VCaP (cell line): Measurements from ENCODE around the gene THOC6.

Experiments used
- H3K27ac ChIP-seq: fragments of 450-650 bp; 2 replicates; pipeline ENCODE4 v1.5.1; 2017
- TF ChIP-seq, protein P1 (sequence below): fragments of 450-650 bp; conservative IDR thresholded peaks from 2 replicates; pipeline ENCODE4 v1.5.1; 2017; ENCODE audit warnings: mild to moderate bottlenecking, moderate library complexity

THOC6 gene

DNA sequence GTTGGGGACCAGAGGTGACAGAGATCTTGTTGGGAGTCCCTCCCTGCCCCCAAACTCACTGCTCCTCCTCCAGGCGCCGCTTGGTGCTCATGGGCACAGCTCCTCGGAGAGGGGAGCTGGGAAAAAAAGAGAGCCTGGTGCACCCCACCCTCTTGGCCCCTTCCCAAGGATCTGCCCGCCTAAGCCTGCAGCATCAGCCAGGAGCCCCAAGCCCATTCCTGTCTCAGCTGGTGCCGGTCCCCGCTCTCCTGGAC is 493 bp upstream of the THOC6 start:
- H3K27ac ChIP-seq = peak overlapping the region; percentile 79

DNA sequence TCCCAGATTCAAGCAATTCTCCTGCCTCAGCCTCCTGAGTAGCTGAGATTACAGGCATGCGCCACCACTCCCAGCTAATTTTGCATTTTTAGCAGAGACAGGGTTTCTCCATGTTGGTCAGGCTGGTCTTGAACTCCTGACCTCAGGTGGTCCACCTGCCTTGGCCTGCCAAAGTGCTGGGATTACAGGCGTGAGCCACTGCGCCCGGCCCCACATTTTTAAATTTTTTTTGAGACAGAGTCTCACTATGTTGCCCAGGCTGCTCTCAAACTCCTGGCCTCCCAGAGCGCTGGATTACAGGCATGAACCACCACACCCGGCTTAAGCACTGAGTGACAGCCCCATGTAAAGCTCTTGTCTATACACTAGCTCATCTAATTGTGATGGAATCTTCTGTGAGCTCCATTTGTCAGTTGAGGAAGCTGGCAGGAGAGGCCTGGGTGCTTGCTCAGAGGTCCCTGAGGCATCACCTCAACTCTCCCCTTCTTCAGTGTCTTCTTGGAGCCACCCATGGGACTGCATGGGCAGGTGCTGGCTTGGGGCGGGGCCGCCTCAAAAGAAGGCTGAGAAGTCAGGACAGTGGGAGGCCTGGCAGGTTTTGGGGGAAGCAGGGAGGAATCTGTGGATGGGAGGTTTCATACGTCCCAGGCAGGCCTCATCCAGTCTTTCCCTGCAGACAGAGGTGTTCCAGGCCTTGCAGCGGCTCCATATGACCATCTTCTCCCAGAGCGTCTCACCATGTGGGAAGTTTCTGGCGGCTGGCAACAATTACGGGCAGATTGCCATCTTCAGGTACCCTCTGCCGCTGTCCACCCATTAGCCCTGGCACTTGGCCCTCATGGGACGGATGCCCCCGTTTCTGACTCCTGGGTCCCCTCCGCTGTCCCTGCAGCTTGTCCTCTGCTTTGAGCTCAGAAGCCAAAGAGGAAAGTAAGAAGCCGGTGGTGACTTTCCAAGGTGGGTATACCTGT is 1.5 kb downstream of the THOC6 start:
- no peak overlapping the region for H3K27ac ChIP-seq
- TF ChIP-seq, protein P1, sequence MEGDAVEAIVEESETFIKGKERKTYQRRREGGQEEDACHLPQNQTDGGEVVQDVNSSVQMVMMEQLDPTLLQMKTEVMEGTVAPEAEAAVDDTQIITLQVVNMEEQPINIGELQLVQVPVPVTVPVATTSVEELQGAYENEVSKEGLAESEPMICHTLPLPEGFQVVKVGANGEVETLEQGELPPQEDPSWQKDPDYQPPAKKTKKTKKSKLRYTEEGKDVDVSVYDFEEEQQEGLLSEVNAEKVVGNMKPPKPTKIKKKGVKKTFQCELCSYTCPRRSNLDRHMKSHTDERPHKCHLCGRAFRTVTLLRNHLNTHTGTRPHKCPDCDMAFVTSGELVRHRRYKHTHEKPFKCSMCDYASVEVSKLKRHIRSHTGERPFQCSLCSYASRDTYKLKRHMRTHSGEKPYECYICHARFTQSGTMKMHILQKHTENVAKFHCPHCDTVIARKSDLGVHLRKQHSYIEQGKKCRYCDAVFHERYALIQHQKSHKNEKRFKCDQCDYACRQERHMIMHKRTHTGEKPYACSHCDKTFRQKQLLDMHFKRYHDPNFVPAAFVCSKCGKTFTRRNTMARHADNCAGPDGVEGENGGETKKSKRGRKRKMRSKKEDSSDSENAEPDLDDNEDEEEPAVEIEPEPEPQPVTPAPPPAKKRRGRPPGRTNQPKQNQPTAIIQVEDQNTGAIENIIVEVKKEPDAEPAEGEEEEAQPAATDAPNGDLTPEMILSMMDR = no peak

More for the DNA sequence above, 493 bp upstream of the THOC6 start:
- TF ChIP-seq, protein P1 = no peak

DNA sequence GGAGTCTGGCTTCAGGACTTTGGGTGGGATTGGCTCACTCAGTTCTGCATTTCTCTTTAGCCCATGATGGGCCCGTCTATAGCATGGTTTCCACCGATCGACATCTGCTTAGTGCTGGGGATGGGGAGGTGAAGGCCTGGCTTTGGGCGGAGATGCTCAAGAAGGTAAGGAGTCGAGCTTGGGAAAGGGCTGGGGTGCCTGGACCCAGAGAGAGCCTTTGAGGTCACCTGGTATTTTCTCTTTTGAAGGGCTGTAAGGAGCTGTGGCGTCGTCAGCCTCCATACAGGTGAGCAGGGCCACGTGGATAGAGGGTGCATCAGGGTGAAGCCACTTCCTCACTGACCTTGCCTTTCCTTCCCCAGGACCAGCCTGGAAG is 2.2 kb downstream of the THOC6 start:
- TF ChIP-seq, protein P1 = no peak
- no peak overlapping the region for H3K27ac ChIP-seq

DNA sequence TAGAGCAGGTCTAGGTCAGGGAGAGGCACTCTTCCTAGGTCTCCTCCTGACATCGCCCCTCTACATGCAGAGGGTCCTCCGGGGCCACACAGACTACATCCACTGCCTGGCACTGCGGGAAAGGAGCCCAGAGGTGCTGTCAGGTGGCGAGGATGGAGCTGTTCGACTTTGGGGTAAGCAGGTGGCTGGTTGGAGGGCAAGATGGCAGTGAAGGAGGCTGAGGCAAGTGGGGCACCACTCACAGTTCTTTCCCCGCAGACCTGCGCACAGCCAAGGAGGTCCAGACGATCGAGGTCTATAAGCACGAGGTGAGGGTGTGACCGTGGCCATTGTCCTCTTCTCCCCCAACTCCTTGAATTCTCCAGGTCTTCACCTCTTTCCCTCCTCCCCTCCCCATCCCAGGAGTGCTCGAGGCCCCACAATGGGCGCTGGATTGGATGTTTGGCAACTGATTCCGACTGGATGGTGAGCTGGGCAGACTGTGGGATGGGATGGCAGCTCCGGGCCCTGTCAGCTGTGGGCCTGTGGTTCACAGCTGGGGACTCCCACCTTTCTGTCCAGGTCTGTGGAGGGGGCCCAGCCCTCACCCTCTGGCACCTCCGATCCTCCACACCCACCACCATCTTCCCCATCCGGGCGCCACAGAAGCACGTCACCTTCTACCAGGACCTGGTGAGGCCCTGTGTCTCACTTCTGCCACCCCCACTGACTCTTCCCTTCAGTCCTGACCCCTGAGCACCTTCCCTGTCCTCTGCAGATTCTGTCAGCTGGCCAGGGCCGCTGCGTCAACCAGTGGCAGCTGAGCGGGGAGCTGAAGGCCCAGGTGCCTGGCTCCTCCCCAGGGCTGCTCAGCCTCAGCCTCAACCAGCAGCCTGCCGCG is 3.0 kb downstream of the THOC6 start:
- TF ChIP-seq, protein P1 = no peak
- H3K27ac ChIP-seq = no peak overlapping the region

DNA sequence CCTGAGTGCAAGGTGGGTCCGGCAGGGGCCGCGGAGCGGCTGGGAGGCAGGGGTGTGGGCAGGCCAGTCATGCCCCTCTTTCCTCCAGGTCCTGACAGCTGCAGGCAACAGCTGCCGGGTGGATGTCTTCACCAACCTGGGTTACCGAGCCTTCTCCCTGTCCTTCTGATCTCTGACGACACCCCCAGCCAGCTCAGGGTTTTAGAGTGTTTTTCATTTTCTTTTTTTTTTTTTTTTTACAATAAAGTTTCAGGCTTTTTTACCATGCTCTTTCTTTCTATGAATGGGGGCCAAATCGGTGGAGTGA is 3.6 kb downstream of the THOC6 start:
- no peak overlapping the region; the same call in 1 of the 2 replicates for H3K27ac ChIP-seq
- TF ChIP-seq, protein P1 = no peak

DNA sequence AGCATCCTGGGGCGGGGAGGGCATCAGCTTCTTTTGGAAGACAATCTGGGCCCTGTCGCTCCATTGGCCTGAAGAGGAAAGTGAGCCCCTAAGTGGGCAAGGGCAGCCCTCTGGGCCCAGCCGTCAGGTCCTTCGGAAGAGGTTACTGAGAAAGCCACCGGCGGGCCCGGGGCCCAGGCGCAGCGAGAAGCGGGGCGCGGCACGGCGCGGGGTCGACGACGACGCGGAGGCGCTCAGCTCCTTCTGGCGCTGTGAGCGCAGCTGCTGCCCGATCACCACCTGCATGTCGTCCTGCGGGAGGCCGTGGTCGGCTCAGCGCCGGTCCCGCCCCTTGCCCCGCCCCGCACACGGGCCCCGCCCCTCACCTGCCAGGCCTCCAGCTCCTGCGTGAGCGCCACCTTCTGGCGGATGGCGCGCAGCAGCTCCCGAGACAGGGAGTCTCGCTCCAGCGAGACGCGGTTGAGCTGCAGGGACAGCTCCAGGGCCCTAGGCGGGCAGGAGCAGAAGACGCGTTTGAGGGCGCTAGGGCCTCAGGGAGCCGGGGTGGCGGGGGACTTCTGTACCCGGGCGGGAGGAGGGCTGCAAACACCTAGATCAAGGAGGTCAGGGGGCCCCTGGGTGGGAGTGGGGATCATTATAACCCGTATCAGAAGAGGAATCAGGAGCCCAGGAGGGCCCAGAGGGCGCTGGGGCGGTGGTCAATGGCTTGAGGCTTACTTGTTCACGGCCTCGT is 4.3 kb downstream of the THOC6 start:
- peak overlapping the region; percentile 46 for H3K27ac ChIP-seq
- TF ChIP-seq, protein P1 = peak; percentile 90
